HL-60/S4 (cell line): Measurements from ENCODE around the gene MT1F.

Experiments
- in situ Hi-C: fragments of 300-500 bp; cut with MboI; formaldehyde crosslinking; loops from 2 replicates; pipeline ENCODE4 v1.14.3; 2022; ENCODE audit warnings: low sequenced_read_pairs

MT1F gene

GRCh38 chr16:56657555-56658326 is at the start of gene MT1F:
Gene MT1F (plus strand): TSS chr16:56657959. CDS start chr16:56658059, 100 bp downstream.
- in situ Hi-C loops, result no loop called here

- in situ Hi-C loops, result loop anchor here (10.0 to 25.0 kb wide), 2 partner anchors 77 to 96 kb away; partner anchors contain the start of genes BBS2 and MT1X
Measured at GRCh38 chr16:56608043-56608875, 49.5 kb upstream of the MT1F start, which contains the start of gene MT2A. Gene MT2A (plus strand): TSS chr16:56608584. CDS start chr16:56608656, 72 bp downstream.

- in situ Hi-C loops, result loop anchor here (10.0 to 25.0 kb wide), 2 partner anchors 76 to 97 kb away; partner anchors contain the start of genes BBS2 and MT1X
Measured at GRCh38 chr16:56608876-56609462, 48.8 kb upstream of the MT1F start.

GRCh38 chr16:56609463-56609921 is 48.3 kb upstream of the MT1F start:
- in situ Hi-C loops, result loop anchor here (10.0 to 25.0 kb wide), 2 partner anchors 75 to 97 kb away; partner anchors contain the start of genes BBS2 and MT1X

GRCh38 chr16:56610017-56610608 is 47.6 kb upstream of the MT1F start:
- in situ Hi-C loops, result loop anchor here (25.0 kb wide), 1 partner anchor 98 kb away; the partner anchor contains the start of gene BBS2

GRCh38 chr16:56610609-56611111 is 47.1 kb upstream of the MT1F start:
- in situ Hi-C loops, result loop anchor here (25.0 kb wide), 1 partner anchor 98 kb away; the partner anchor contains the start of gene BBS2

- in situ Hi-C loops, result loop anchor here (25.0 kb wide), 1 partner anchor 99 kb away; the partner anchor contains the start of gene BBS2
Measured at GRCh38 chr16:56611281-56611833, 46.4 kb upstream of the MT1F start.

- in situ Hi-C loops, result loop anchor here (25.0 kb wide), 1 partner anchor 101 kb away; the partner anchor contains the start of gene BBS2
Measured at GRCh38 chr16:56613706-56614105, 44.1 kb upstream of the MT1F start.

GRCh38 chr16:56614549-56614991 is 43.2 kb upstream of the MT1F start:
- in situ Hi-C loops, result loop anchor here (25.0 kb wide), 1 partner anchor 102 kb away; the partner anchor contains the start of gene BBS2

- in situ Hi-C loops, result loop anchor here (25.0 kb wide), 1 partner anchor 103 kb away; the partner anchor contains the start of gene BBS2
Measured at GRCh38 chr16:56615353-56615752, 42.4 kb upstream of the MT1F start.

- in situ Hi-C loops, result loop anchor here (25.0 kb wide), 1 partner anchor 104 kb away; the partner anchor contains the start of gene BBS2
Measured at GRCh38 chr16:56616608-56617211, 41.0 kb upstream of the MT1F start.

- in situ Hi-C loops, result loop anchor here (25.0 kb wide), 1 partner anchor 105 kb away; the partner anchor contains the start of gene BBS2
Measured at GRCh38 chr16:56617212-56618085, 40.3 kb upstream of the MT1F start.

GRCh38 chr16:56618138-56618537 is 39.6 kb upstream of the MT1F start:
- in situ Hi-C loops, result loop anchor here (25.0 kb wide), 1 partner anchor 106 kb away; the partner anchor contains the start of gene BBS2

- in situ Hi-C loops, result loop anchor here (25.0 kb wide), 1 partner anchor 108 kb away; the partner anchor contains the start of gene BBS2
Measured at GRCh38 chr16:56620339-56620897, 37.3 kb upstream of the MT1F start.

- in situ Hi-C loops, result loop anchor here (25.0 kb wide), 1 partner anchor 110 kb away; the partner anchor contains the start of gene BBS2
Measured at GRCh38 chr16:56621665-56622445, 35.9 kb upstream of the MT1F start.

- in situ Hi-C loops, result loop anchor here (25.0 kb wide), 1 partner anchor 111 kb away; the partner anchor contains the start of gene BBS2
Measured at GRCh38 chr16:56623184-56623583, 34.6 kb upstream of the MT1F start.
